HepG2 (cell line): ENCODE results near the gene NEURL2. TPM values are rescaled to one million over a fixed set of nuclear protein-coding genes. Genes with fewer than 3 reads are reported as not detected.

Experiments
- ARID4A ChIP-seq: sonication (generic); formaldehyde crosslinking; IDR thresholded peaks from 2 replicates; pipeline ENCODE4 v1.5.0; 2020; ENCODE audit warnings: mild to moderate bottlenecking, missing genetic modification reagents, borderline replicate concordance
- ATAD3A ChIP-seq: sonication (generic); formaldehyde crosslinking; IDR thresholded peaks from 2 replicates; pipeline ENCODE4 v1.4.0; 2020; ENCODE audit warnings: missing genetic modification reagents
- GPBP1L1 ChIP-seq: sonication (generic); formaldehyde crosslinking; IDR thresholded peaks from 2 replicates; pipeline ENCODE4 v1.5.0; 2020; ENCODE audit warnings: mild to moderate bottlenecking, missing genetic modification reagents
- HOXD1 ChIP-seq: sonication (generic); formaldehyde crosslinking; IDR thresholded peaks from 2 replicates; pipeline ENCODE4 v1.5.0; 2020; ENCODE audit warnings: missing genetic modification reagents
- IKZF5 ChIP-seq: IDR thresholded peaks from 2 replicates; pipeline ENCODE4 v1.6.1; 2018; ENCODE audit warnings: missing genetic modification reagents, mild to moderate bottlenecking, missing compliant biosample characterization
- LCORL ChIP-seq, 2 experiments: fragments of 450-650 bp in 1 of 2; sonication (generic) in 1 of 2; formaldehyde crosslinking in 1 of 2; IDR thresholded peaks; 2 replicates each; pipeline versions ENCODE4 v1.5.0 to v1.6.1; 2017 to 2020; ENCODE audit warnings: antibody characterized with exemption in 1 of 2, missing genetic modification reagents in 1 of 2
- MAFG ChIP-seq: sonication (generic); formaldehyde crosslinking; IDR thresholded peaks from 2 replicates; pipeline ENCODE4 v1.5.1; 2020; ENCODE audit warnings: mild to moderate bottlenecking, missing genetic modification reagents
- MED8 ChIP-seq: sonication (generic); formaldehyde crosslinking; IDR thresholded peaks from 2 replicates; pipeline ENCODE4 v1.8.1; 2023; ENCODE audit warnings: mild to moderate bottlenecking, missing genetic modification reagents; ENCODE audit not compliant: insufficient replicate concordance
- NR1H2 ChIP-seq: sonication (generic); formaldehyde crosslinking; IDR thresholded peaks from 2 replicates; pipeline ENCODE4 v1.8.1; 2022; ENCODE audit warnings: low read depth, missing genetic modification reagents, borderline replicate concordance
- NR3C1 ChIP-seq: sonication (generic); formaldehyde crosslinking; IDR thresholded peaks from 2 replicates; pipeline ENCODE4 v1.4.0; 2020; ENCODE audit warnings: missing genetic modification reagents
- NRL ChIP-seq: sonication (generic); formaldehyde crosslinking; IDR thresholded peaks from 2 replicates; pipeline ENCODE4 v1.5.0; 2020; ENCODE audit warnings: missing genetic modification reagents, mild to moderate bottlenecking, moderate library complexity, borderline replicate concordance
- RARA ChIP-seq: IDR thresholded peaks from 2 replicates; pipeline ENCODE4 v1.6.1; 2016; ENCODE audit warnings: missing genetic modification reagents, missing compliant biosample characterization
- RFX5 ChIP-seq: IDR thresholded peaks from 2 replicates; pipeline ENCODE4 v1.6.1; 2011; ENCODE audit warnings: low read depth, low read length, improper control_type of control experiment
- SAFB2 ChIP-seq: sonication (generic); formaldehyde crosslinking; IDR thresholded peaks from 2 replicates; pipeline ENCODE4 v1.5.1; 2020; ENCODE audit warnings: missing genetic modification reagents, low read depth, mild to moderate bottlenecking, borderline replicate concordance
- TEAD3 ChIP-seq: optimal IDR thresholded peaks from 2 replicates; pipeline ENCODE3; 2016; ENCODE audit warnings: borderline replicate concordance
- TFE3 ChIP-seq: IDR thresholded peaks from 2 replicates; pipeline ENCODE4 v1.6.1; 2016
- ZIK1 ChIP-seq: sonication (generic); formaldehyde crosslinking; IDR thresholded peaks from 2 replicates; pipeline ENCODE4 v1.5.0; 2020; ENCODE audit warnings: mild to moderate bottlenecking, low read depth, missing genetic modification reagents, borderline replicate concordance
- ZNF253 ChIP-seq: sonication (generic); formaldehyde crosslinking; IDR thresholded peaks from 2 replicates; pipeline ENCODE4 v1.8.0; 2022; ENCODE audit warnings: mild to moderate bottlenecking, missing genetic modification reagents, borderline replicate concordance
- ZNF441 ChIP-seq: sonication (generic); formaldehyde crosslinking; IDR thresholded peaks from 2 replicates; pipeline ENCODE4 v1.7.0; 2021; ENCODE audit warnings: missing genetic modification reagents, borderline replicate concordance
- ZSCAN5A ChIP-seq: sonication (generic); formaldehyde crosslinking; IDR thresholded peaks from 2 replicates; pipeline ENCODE4 v1.8.0; 2022; ENCODE audit warnings: mild to moderate bottlenecking, missing genetic modification reagents, borderline replicate concordance
- ZSCAN9 ChIP-seq: IDR thresholded peaks from 2 replicates; pipeline ENCODE4 v1.6.1; 2016; ENCODE audit warnings: borderline replicate concordance
- polyA plus RNA-seq, 8 experiments: library from polyadenylated mRNA; depleted of rRNA in 3 of 8; stranded (reverse) in 7 of 8; unstranded in 1 of 8; fragments of >200 nt; fragmentation: Illumina TruSeq in 4 of 8; extraction: Trizol in 4 of 8; gene quantifications; 2 replicates each; pipeline versions ENCODE4 v1.2.1 to v1.2.3, GENCODE V29; 2011 to 2016; ENCODE audit warnings: low read depth in 4 of 8, missing spikeins in 1 of 8, mixed read lengths in 1 of 8; ENCODE audit not compliant: insufficient read depth in 1 of 8
- total RNA-seq, 5 experiments: library from RNA; depleted of rRNA; stranded (reverse); fragments of >200 nt; fragmentation: Illumina TruSeq; extraction: Trizol; gene quantifications; 2 replicates each; pipeline ENCODE4 v1.2.3, GENCODE V29; 2016; ENCODE audit warnings: low read depth in 1 of 5

Gene NEURL2
- total and polyA plus RNA-seq, 2 of the 13 experiments (the other 11 are each of a cell fraction or from before 2014, with no cell fraction given), result 7.2 to 9.7 TPM

- TF ChIP-seq ZSCAN5A, result no peak
- TF ChIP-seq ZIK1, result no peak
- TF ChIP-seq RFX5, result no peak
- TF ChIP-seq NR1H2, result no peak
- TF ChIP-seq SAFB2, result no peak
- no peak; the same call in 1 of the 2 replicates for TF ChIP-seq ZNF441 (CRISPR knock-in tag)
- no peak for TF ChIP-seq RARA (CRISPR knock-in tag)
- no peak for TF ChIP-seq MED8 (CRISPR knock-in tag)
- TF ChIP-seq TFE3 (CRISPR knock-in tag), result no peak
- TF ChIP-seq GPBP1L1, result no peak
- 0 out of 2 replicates have a peak, but pooled peaks have one; percentile 89 for TF ChIP-seq NR3C1 (CRISPR knock-in tag)
- TF ChIP-seq ZSCAN9 (CRISPR knock-in tag), result no peak
- TF ChIP-seq MAFG (CRISPR knock-in tag), result no peak
- TF ChIP-seq NRL (CRISPR knock-in tag), result no peak
- no peak for TF ChIP-seq TEAD3 (CRISPR knock-in tag)
- TF ChIP-seq IKZF5 (CRISPR knock-in tag), result no peak
- TF ChIP-seq HOXD1 (CRISPR knock-in tag), result no peak
- TF ChIP-seq ATAD3A (CRISPR knock-in tag), result no peak
- no peak for TF ChIP-seq LCORL (IDR thresholded peaks at IDR 0.05)
- no peak for TF ChIP-seq LCORL (CRISPR knock-in tag; IDR thresholded peaks at IDR 0.05)
- no peak; the same call in 1 of the 2 replicates for TF ChIP-seq ZNF253 (CRISPR knock-in tag)
- TF ChIP-seq ARID4A (CRISPR knock-in tag), result peak; percentile 74; the same call in 1 of the 2 replicates
Measured at GRCh38 chr20:45934046-45934585, 43.1 kb upstream of the NEURL2 start (continued).
